HG03139 (cell line): ENCODE results near the gene B4GALT1.
A peak's percentile ranks its signal among the peaks of the same experiment; 100 is the strongest.
"Not testable (repeated sequence)": the region's sequence is repeated elsewhere in the genome, so short reads cannot be mapped to it uniquely, and the experiment has no call there.

Experiments used
- ATAC-seq: cut with Tn5 transposase; IDR thresholded peaks from one replicate; pipeline ENCODE4 v1.9.1; 2021; ENCODE audit not compliant: unreplicated experiment

Gene B4GALT1

DNA sequence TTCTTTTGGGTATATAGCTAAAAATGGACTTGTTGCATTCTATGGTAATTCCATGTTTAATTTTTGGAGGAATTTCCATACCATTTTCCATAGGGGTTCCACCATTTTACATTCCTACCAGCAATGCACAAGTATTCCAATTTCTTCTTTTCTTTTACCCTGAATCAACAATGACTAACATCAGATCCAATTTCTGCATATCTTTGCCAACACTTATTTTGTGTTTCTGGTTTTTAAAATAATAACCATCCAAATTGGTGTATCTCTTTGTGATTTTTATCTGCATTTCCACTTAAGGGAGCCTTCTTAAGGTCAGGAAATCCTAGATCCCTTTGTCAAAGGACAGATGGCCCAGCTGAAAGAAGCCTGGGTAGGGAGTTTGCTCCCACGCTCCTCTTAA is 61.2 kb downstream of the B4GALT1 start:
- no peak for ATAC-seq

GRCh38 chr9:33105504-33105903 is 61.6 kb downstream of the B4GALT1 start:
- no peak for ATAC-seq

DNA sequence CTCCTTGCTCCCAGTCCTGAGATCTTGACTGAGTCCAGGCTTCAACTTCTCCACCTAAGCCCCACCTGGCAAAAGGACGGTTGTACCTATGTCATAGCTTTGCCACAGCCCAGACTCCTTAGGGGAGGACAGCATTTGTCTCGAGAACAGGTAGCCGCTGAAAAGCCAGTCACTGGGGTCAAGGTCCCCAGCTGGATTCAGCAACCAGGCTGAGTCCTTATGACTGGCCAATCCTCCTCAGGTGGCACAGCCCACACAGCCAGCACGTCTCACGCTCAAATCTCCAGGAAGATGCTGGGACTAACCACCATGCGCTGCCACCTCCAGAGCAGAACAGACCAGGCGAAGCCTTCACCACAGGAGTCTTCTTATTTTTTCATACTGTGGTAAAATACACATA is 62.7 kb downstream of the B4GALT1 start:
- ATAC-seq: no peak

DNA sequence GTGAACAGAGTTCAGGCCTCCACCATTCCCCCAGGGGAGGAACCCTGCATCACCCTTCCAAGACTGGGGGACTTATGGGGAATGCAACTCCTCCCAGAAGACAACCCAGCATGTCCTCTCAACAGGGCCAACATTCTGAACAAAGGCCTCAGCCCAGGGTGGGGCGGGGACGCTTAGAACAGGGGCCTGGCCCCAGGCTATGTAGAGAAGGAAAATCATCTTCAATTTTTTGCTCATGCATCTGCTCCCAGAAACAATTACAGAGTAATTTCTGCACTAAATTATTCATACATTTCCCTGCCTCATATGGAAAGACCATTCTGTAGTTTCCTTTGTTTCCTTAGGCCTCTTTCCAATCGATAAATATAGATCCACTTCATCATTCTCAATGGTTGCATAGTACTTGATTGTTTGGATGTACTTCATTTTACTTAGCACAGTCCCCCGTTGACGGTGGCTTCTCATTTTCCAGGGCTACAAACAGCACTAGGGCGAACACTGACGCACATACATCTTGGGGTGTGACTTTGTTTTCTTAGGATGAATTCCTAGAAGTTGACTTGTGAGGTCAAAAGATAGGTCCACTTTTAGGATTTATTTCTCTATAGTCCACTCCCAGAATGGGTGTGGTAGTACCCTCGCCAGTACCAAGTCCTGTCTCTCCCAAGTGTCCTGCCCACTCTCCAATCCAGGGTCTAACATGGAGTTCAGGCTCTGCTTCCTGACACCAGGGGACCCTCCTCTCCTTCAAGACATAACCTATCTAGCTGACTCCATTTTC is 63.4 kb downstream of the B4GALT1 start:
- ATAC-seq: no peak

DNA sequence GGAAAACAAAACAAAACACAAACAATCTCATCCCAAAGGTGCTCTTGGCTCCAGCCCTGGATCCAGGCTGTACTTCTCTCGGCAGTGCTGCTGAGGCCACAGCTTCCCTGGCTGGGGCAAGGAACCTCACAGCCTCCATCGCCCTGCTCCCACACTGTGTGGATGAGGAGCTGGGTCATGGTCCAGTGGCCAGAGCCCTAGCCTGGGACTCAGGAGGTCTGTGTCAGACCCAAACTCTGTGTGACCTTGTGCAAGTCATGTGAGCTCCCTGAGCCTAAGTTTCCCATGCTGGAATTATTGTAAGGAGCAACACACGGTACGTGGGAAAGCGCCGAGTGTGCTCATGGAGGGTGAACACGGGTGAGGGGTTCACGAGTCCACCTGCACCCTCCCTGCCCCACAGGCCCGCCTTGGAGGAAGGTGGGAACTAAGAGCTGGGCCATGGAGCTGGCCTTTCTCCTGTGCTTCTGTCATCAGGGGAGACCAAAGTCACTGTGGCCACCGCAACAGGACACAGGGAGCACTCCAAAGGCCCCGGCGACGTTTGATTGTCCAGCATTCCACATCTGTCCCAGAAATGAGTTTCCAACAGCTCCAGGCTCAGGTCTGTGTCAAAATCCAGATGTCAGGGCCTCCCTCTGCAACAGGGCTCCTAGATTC is 64.5 kb downstream of the B4GALT1 start:
- ATAC-seq: no peak

DNA sequence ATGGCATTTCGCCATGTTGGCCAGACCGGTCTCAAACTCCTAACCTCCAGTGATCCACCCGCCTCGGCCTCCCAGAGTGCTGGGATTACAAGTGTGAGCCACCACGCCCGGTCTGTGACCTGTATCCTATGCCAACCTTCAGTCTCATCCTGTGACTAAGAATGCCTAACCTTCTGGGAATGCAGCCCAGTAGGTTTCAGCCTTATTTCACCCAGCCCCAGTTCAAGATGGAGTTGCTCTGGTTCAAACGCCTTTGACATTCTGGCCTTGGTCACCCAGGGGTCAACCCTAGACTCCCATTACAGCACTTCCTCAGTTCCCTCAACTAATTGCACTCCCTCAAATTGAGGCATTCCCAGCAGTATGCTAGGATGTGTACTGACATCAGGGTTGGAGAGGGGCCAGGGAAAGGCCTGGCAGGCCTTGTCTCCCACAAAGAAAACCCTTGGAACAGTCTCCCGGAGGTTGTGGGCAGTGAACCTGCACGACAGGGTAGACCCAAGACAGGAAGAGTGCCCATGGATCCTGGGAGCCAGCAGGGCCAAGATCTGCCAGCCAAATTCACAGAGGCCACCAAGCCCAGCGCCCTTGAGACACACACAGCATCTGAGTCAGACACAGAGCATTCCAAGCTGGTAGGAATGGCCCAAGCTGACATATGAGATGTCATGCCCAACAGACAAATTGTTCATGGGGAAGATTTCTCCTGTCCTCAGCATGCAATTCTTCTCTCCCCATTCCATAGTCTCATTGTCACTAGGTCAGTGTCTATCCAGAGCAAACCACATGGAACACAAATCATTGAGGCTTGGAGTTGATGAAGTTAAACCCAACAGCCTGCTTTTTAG is 65.8 kb downstream of the B4GALT1 start:
- ATAC-seq: no peak

GRCh38 chr9:33099754-33100153 is 67.4 kb downstream of the B4GALT1 start:
- no peak for ATAC-seq

GRCh38 chr9:33097192-33097591 is 69.9 kb downstream of the B4GALT1 start:
- ATAC-seq: no peak

DNA sequence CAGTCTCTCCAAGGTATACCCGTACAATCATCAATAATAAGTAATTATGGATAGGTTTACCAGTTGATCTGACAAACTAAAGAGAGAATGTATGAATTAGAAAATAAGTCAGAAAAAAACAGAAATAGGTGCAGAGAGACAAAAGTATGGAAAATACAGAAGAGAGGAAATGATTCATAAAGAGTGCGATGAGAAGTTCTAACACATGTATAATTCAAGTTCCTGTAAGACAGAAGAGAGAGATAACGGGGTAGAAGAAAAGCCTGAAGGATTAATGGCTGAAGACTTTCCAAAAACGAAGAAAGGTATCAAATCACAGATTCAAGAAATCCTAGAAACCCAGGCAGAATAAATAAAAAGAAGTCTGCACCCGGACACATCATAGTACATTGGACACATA is 74.5 kb downstream of the B4GALT1 start:
- ATAC-seq: no peak

- not testable (repeated sequence) for ATAC-seq
Observed at GRCh38 chr9:33085672-33086071, 81.5 kb downstream of the B4GALT1 start.

DNA sequence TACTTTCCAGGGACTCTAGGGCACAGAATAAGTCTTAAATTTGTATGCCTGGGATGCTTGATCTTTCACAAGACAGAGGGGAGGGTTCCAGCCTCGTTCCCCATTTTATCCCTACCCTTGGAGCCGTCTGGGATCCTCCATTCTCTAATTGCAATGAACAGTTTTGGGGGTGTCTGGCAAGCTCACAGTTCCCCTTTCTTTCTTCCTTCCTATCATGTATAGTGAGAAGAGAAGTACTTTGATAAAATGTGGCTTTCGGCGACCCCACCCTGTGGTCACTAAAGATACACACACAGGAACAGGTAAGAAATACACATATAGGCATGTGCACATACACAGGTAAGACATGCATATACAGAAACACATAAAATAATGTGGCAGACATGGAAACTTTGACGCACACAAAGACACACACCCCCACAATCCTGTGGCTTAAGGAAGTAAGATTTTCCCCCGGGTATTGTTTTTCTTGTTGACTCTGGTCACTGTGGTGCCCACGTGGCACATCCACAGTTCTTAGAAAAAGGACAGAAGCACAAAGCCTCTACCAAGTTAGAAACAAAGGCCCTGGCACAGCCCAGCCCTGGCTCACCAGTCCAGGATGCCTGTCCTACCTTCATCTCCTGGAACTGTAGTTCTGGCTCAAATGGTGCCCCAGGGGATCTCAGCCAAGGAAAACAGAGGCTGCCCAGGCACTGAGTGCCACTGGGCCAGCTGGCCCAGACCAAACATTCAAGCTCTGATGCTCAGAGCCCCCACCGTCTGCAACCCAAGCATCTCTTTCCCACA is 84.4 kb downstream of the B4GALT1 start:
- ATAC-seq: no peak

- no peak for ATAC-seq
Observed at GRCh38 chr9:33082128-33082527, 85.0 kb downstream of the B4GALT1 start.

DNA sequence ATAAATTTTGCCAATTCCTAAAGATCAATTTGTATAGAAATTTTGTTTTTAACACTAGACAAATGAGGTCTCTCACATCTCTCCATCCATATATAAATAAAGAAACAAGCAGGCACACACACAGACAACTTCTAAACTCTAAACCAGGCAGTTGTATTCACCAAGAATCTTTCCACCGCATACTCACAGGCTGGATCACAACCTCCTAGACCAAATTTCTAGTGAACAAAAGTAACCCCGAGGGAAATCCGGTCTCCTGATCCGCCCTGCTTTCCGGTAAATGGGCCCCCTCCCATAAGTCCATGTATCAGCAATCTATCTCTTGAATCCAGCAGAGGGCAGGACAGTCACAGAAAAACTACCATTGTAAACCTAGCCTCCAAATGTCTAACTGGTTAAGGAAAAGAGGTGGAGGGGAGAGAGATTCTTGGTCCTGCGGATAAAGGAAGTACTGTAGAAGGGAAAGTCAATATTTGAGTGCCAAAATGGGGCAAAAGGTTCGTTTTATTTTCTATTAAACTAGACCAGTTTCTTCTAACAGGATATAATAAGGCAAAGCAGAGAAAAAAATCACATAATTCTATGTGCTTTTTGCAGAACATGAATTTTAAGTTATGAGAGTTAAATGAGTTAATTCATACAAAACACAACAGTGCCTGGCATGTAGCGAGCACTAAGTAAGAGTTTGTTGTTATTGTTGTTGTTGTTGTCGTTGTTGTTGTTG is 85.8 kb downstream of the B4GALT1 start:
- ATAC-seq: no peak

DNA sequence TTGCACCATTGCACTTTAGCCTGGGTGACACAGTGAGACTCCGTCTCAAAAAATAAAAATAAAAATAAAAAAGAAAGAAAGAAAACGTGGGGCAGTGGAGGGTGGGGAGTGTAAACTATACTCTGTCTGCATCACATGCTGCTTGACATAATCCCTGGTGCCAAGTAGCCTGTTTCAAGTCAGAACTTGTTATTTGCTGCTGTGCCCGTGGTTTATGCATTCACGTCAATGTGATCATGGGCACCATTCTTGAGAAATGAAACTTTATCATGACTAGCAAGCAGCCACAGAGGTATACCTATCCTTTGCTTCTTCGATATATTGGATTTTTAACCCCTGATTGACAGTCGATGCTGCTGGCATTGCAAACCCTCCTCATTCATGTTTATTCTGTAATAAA is 86.6 kb downstream of the B4GALT1 start:
- no peak for ATAC-seq

GRCh38 chr9:33076046-33077004 is 90.8 kb downstream of the B4GALT1 start, which contains the start of gene SMU1:
Gene SMU1, minus strand, starts transcription at chr9:33076674. Its CDS starts 66 bp downstream, at chr9:33076608.
- ATAC-seq: peak; percentile 99

DNA sequence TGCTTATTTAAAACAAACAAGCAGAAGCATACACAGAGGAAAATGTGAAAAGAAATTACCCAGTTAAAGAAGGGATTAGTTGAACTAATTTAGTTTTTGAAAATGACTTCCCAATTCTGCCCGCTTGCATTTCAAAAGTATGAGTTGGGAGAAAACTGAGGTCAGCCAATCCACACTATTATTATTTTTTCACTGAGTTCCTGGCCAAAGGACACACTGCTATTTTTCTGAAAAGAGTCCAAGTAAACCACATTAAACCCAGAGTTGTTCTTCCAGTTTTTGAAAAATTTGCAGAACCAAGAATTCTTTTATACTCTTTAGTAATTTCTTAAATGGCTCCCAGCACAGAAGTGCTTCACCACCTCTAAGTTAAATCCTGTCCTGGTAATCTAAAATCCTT is 98.1 kb downstream of the B4GALT1 start:
- ATAC-seq: no peak

DNA sequence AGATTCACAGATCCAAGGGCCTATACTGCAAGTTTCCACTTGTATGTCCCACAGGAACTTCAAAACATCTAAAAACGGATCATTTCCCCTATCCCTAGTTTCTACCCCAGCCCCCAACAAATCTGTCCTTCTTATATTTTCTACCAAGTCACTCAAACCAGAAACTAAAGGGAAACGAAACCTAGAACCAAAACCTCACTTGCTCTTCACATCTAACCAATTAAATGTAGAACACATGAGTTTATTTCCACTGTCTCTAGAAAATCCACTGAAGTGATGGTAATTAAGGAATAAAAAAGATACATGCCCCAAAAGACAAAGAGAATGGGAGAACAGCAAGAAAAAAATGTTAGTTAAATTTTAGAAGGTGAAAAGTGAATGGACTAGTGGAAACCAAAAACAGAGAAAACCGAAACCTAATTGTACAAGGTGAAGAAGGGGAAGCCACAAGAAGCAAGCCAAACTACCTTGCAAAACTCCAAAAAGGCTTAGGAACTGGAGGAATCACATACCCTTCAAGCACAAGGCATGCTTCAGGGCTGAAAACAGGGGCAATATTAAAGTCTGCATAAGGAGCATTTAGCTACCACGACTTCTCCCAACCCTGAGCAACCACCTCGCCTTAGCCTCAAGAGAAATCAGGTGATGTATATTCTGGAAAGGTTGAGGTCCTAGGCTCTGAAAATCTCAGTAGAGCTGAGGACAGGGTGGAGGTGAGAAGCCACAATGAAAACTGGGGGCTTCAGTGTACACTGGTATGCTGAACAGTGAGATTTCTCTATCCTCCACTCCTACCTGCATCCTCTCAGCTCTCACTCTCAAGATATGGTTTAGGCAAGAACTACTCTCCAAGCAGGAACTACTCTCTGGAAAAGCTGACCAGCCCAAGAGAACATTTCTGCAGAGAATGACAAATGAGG is 101.7 kb downstream of the B4GALT1 start:
- peak; percentile 70 for ATAC-seq
